ENCODE results near the gene SERPINA9. TPM values are rescaled to one million over a fixed set of nuclear protein-coding genes. Genes with fewer than 3 reads are reported as not detected.

The SERPINA9 gene
- polyA plus RNA-seq, 2 of the 4 experiments (the other 2 are of a cell fraction): not detected

GRCh38 chr14:94515426-94515825 is 39.4 kb upstream of the SERPINA9 start:
- no peak overlapping the region for H3K27ac ChIP-seq
- POLR2A ChIA-PET: no interaction called here
- CTCF ChIA-PET: interaction anchor here (0.6 to 2.2 kb wide), 2 partner anchors 29 to 367 kb away, joined by 4 to 5 read pairs; no protein-coding TSS in a partner anchor
- H3K4me3 ChIP-seq: no peak overlapping the region
- no peak for TF ChIP-seq SREBF2 (IDR thresholded peaks at IDR 0.05)
- no peak for TF ChIP-seq KDM5A (IDR thresholded peaks at IDR 0.05)
- TF ChIP-seq EHF (CRISPR knock-in tag; IDR thresholded peaks at IDR 0.05): no peak
- TF ChIP-seq BHLHE40 (IDR thresholded peaks at IDR 0.05; ENCODE audit: low read depth, low read length): no peak
- TF ChIP-seq POLR2AphosphoS2 (conservative IDR thresholded peaks at IDR 0.05; ENCODE audit: low read length): no peak
- TF ChIP-seq ZNF302 (CRISPR knock-in tag; IDR thresholded peaks at IDR 0.05): no peak
- TF ChIP-seq REST (IDR thresholded peaks at IDR 0.05): no peak
- TF ChIP-seq NFE2L2 (conservative IDR thresholded peaks at IDR 0.05; ENCODE audit: low read length): no peak
- no peak for TF ChIP-seq HOXB5 (CRISPR knock-in tag; IDR thresholded peaks at IDR 0.05)
- no peak for TF ChIP-seq JUN (IDR thresholded peaks at IDR 0.05)
- TF ChIP-seq NPAS2 (CRISPR knock-in tag; IDR thresholded peaks at IDR 0.05; ENCODE audit: borderline replicate concordance): no peak
- no peak for TF ChIP-seq USF2 (IDR thresholded peaks at IDR 0.05)
- TF ChIP-seq EHMT2 (IDR thresholded peaks at IDR 0.05; ENCODE audit: low read depth): no peak
- no peak for TF ChIP-seq POLR2A (IDR thresholded peaks at IDR 0.05; ENCODE audit: low read length)
- no peak for TF ChIP-seq E2F6 (IDR thresholded peaks at IDR 0.05; ENCODE audit: borderline replicate concordance, low read depth)
- no peak for TF ChIP-seq RAD21 (conservative IDR thresholded peaks at IDR 0.05 in 1 of 2, IDR thresholded peaks at IDR 0.05 in 1 of 2)
- no peak for TF ChIP-seq HEYL (CRISPR knock-in tag; IDR thresholded peaks at IDR 0.05)
- TF ChIP-seq BCL3 (IDR thresholded peaks at IDR 0.05): no peak
- TF ChIP-seq HMGXB4 (CRISPR knock-in tag; IDR thresholded peaks at IDR 0.05; ENCODE audit: borderline replicate concordance): no peak
- H3K4me1 ChIP-seq: no peaks in the 10 kb centered on the region
- no peak overlapping the region for H3K4me2 ChIP-seq
- DNase-seq (ENCODE audit: low read depth in 1 of 2, low spot score in 1 of 2) (no peak), ATAC-seq (no peak), FAIRE-seq (no peak)
- no peaks in the 10 kb centered on the region for H3K9me3 ChIP-seq
- 28% methylated on average over 5 of the region's 9 CpGs for WGBS (ENCODE audit: missing lambda C conversion rate)

GRCh38 chr14:94514351-94514750 is 38.4 kb upstream of the SERPINA9 start:
- Histone ChIP-seq H3K4me3 (no peak overlapping the region), H3K4me2 (no peak overlapping the region), H3K27ac (no peak overlapping the region), H3K4me1 (no peaks in the 10 kb centered on the region), H3K9me3 (no peaks in the 10 kb centered on the region)
- no peak for DNase-seq (ENCODE audit: low read depth in 1 of 2, low spot score in 1 of 2)
- FAIRE-seq: no peak
- POLR2A ChIA-PET: no interaction called here
- TF ChIP-seq POLR2AphosphoS2 (conservative IDR thresholded peaks at IDR 0.05; ENCODE audit: low read length) (no peak), CHD4 (IDR thresholded peaks at IDR 0.05; ENCODE audit: borderline replicate concordance) (no peak), ESRRA (IDR thresholded peaks at IDR 0.05; ENCODE audit: borderline replicate concordance, low read length) (no peak), PHF8 (IDR thresholded peaks at IDR 0.05; ENCODE audit: borderline replicate concordance, low read depth) (no peak)
- no peak for ATAC-seq
- CTCF ChIA-PET: no interaction called here
- WGBS (ENCODE audit: missing lambda C conversion rate): 86% methylated on average over 2 of the region's 7 CpGs

Data from A549 (cell line).